Glomerular endothelial cell (primary cell): ENCODE data around the gene DAB2IP. TPM values are rescaled to one million over a fixed set of nuclear protein-coding genes. Genes with fewer than 3 reads are reported as not detected.

Experiments
- DNase-seq: peaks from one replicate; pipeline ENCODE4 v3.0.0-alpha.2; 2011; ENCODE audit warnings: low read depth, low spot score; ENCODE audit errors: extremely low read depth
- total RNA-seq: library from RNA; depleted of rRNA; stranded (reverse); fragments of >200 nt; gene quantifications from 2 replicates; pipeline ENCODE4 v1.2.3, GENCODE V29; 2015

Gene DAB2IP
- total RNA-seq, 1 donor from 2014 or later = 65.8 TPM

- DNase-seq = no peak
These were observed 176.0 kb downstream of the DAB2IP start for GRCh38 chr9:121827251-121827967.

- no peak for DNase-seq
These were observed 179.2 kb downstream of the DAB2IP start for GRCh38 chr9:121830441-121831140.

- DNase-seq = no peak
These were observed 180.4 kb downstream of the DAB2IP start for GRCh38 chr9:121831869-121832268.

GRCh38 chr9:121833061-121833460 is 181.6 kb downstream of the DAB2IP start:
- no peak for DNase-seq

Other genes with a start within 250 kb of the DAB2IP start
- gene GGTA1, start 151.8 kb upstream of the DAB2IP start, total RNA-seq = 4.5 and 7.4 TPM in 2 replicates